HUES48 (cell line): ENCODE results near the gene EBLN2.

Source experiments
- H3K27ac ChIP-seq: one replicate; pipeline ENCODE4 v1.7.0; 2013; ENCODE audit warnings: low read depth, low read length, inconsistent platforms
- H3K27me3 ChIP-seq: 2 replicates; pipeline ENCODE4 v1.6.1; 2013; ENCODE audit warnings: mild to moderate bottlenecking, low read length; ENCODE audit not compliant: control insufficient read depth, insufficient read depth
- H3K36me3 ChIP-seq: 2 replicates; pipeline ENCODE4 v1.6.1; 2013; ENCODE audit warnings: low read length; ENCODE audit not compliant: control insufficient read depth, insufficient read depth
- H3K4me1 ChIP-seq: 2 replicates; pipeline ENCODE4 v1.6.1; 2013; ENCODE audit warnings: mild to moderate bottlenecking, low read length; ENCODE audit not compliant: control insufficient read depth, insufficient read depth
- H3K4me3 ChIP-seq: 2 replicates; pipeline ENCODE4 v1.5.1; 2013; ENCODE audit warnings: mild to moderate bottlenecking, low read depth, low read length
- H3K9ac ChIP-seq: 2 replicates; pipeline ENCODE4 v1.6.1; 2013; ENCODE audit warnings: mild to moderate bottlenecking, low read depth, low read length, moderate library complexity
- H3K9me3 ChIP-seq: 2 replicates; pipeline ENCODE4 v1.6.1; 2013; ENCODE audit warnings: low read length; ENCODE audit not compliant: control insufficient read depth, insufficient read depth

The EBLN2 gene

GRCh38 chr3:73107215-73107614 lies 45.8 kb downstream of the EBLN2 start:
- Histone ChIP-seq H3K36me3 (no peaks in the 10 kb centered on the region), H3K27me3 (no peaks in the 10 kb centered on the region), H3K9ac (no peak overlapping the region), H3K27ac (no peak overlapping the region), H3K4me3 (no peak overlapping the region), H3K4me1 (no peaks in the 10 kb centered on the region), H3K9me3 (no peaks in the 10 kb centered on the region)

GRCh38 chr3:73107676-73108187 lies 46.3 kb downstream of the EBLN2 start:
- H3K27ac ChIP-seq: no peak overlapping the region
- no peak overlapping the region for H3K4me3 ChIP-seq
- no peaks in the 10 kb centered on the region for H3K4me1 ChIP-seq
- no peaks in the 10 kb centered on the region for H3K9me3 ChIP-seq
- no peaks in the 10 kb centered on the region for H3K36me3 ChIP-seq
- no peak overlapping the region for H3K9ac ChIP-seq
- H3K27me3 ChIP-seq: no peaks in the 10 kb centered on the region

- Histone ChIP-seq H3K9me3 (no peaks in the 10 kb centered on the region), H3K36me3 (no peaks in the 10 kb centered on the region), H3K4me1 (no peaks in the 10 kb centered on the region), H3K27ac (no peak overlapping the region), H3K27me3 (no peaks in the 10 kb centered on the region), H3K4me3 (no peak overlapping the region), H3K9ac (no peak overlapping the region)
Observed at GRCh38 chr3:73108750-73109149, 47.3 kb downstream of the EBLN2 start.

GRCh38 chr3:73110530-73110929 lies 49.1 kb downstream of the EBLN2 start:
- Histone ChIP-seq H3K36me3 (no peaks in the 10 kb centered on the region), H3K9me3 (no peaks in the 10 kb centered on the region), H3K9ac (no peak overlapping the region), H3K4me1 (no peaks in the 10 kb centered on the region), H3K27me3 (no peaks in the 10 kb centered on the region), H3K4me3 (no peak overlapping the region), H3K27ac (no peak overlapping the region)
